Muscle of arm (tissue), 12 donors: Measurements from ENCODE around the gene CEP135. TPM values are rescaled to one million over a fixed set of nuclear protein-coding genes. Genes with fewer than 3 reads are reported as not detected.
"Not testable (repeated sequence)": the region's sequence is repeated elsewhere in the genome, so short reads cannot be mapped to it uniquely, and the experiment has no call there.

Source experiments
- DNase-seq: peaks from one replicate; pipeline ENCODE4 v3.0.0-alpha.2; 2013
- polyA plus RNA-seq, 12 donors: library from polyadenylated mRNA; unstranded; fragments of 120-200 nt; gene quantifications; one replicate each; pipeline ENCODE4 v1.2.1, GENCODE V29; 2013; ENCODE audit not compliant: insufficient read length in 12 of 12

The CEP135 gene
- polyA plus RNA-seq, 12 donors: 4.5 to 13.0 (median 7.0) TPM; not detected in 1

- no peak for DNase-seq
Observed at GRCh38 chr4:55938481-55938880, 10.3 kb upstream of the CEP135 start.

GRCh38 chr4:55939421-55939820, 9.3 kb upstream of the CEP135 start:
- DNase-seq: no peak

- no peak for DNase-seq
Observed at GRCh38 chr4:55941881-55942396, 6.8 kb upstream of the CEP135 start.

GRCh38 chr4:55947254-55947882, 1.4 kb upstream of the CEP135 start:
- DNase-seq: peak; percentile 22

- no peak for DNase-seq
Observed at GRCh38 chr4:55947912-55948725, 626 bp upstream of the CEP135 start.

- DNase-seq: no peak
Observed at GRCh38 chr4:55949482-55949802, 697 bp downstream of the CEP135 start.

- no peak for DNase-seq
Observed at GRCh38 chr4:55951191-55951922, 2.6 kb downstream of the CEP135 start.

GRCh38 chr4:55955710-55956109, 7.0 kb downstream of the CEP135 start:
- no peak for DNase-seq

- DNase-seq: no peak
Observed at GRCh38 chr4:55959655-55960054, 10.9 kb downstream of the CEP135 start.

- no peak for DNase-seq
Observed at GRCh38 chr4:55964046-55964445, 15.3 kb downstream of the CEP135 start.

GRCh38 chr4:55965585-55965984, 16.8 kb downstream of the CEP135 start:
- DNase-seq: no peak

GRCh38 chr4:55966324-55966723, 17.6 kb downstream of the CEP135 start:
- DNase-seq: not testable (repeated sequence)

- DNase-seq: no peak
Observed at GRCh38 chr4:55967376-55967775, 18.6 kb downstream of the CEP135 start.

- no peak for DNase-seq
Observed at GRCh38 chr4:55973650-55974049, 24.9 kb downstream of the CEP135 start.

GRCh38 chr4:55977811-55978210, 29.1 kb downstream of the CEP135 start:
- DNase-seq: no peak

GRCh38 chr4:55979562-55979961, 30.8 kb downstream of the CEP135 start:
- DNase-seq: no peak

- no peak for DNase-seq
Observed at GRCh38 chr4:55980725-55981124, 32.0 kb downstream of the CEP135 start.

GRCh38 chr4:55982976-55983375, 34.2 kb downstream of the CEP135 start:
- DNase-seq: no peak

GRCh38 chr4:55989766-55990165, 41.0 kb downstream of the CEP135 start:
- DNase-seq: no peak

GRCh38 chr4:55993994-55994663, 45.4 kb downstream of the CEP135 start:
- DNase-seq: no peak

GRCh38 chr4:55996646-55997045, 47.9 kb downstream of the CEP135 start:
- no peak for DNase-seq

- DNase-seq: no peak
Observed at GRCh38 chr4:56003606-56004005, 54.9 kb downstream of the CEP135 start.
